ENCODE results near the gene SH3GL1.

DNA sequence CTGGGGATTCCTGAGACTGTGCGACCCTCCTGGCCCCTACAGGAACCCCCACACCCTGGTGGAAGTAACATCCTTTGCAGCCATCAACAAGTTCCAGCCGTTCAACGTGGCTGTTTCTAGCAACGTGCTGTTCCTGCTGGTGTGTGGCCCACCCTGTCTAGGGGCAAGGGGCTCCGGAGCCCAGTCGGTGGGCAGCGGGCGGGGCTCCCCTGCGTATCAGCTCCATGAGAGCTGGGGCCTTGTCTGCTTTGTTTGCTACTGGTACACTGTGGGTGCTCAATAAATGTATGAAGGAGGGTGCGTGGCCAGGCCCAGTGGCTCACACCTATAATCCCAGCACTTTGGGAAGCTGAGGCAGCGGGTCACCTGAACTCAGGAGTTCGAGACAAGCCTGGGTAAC lies 46.1 kb downstream of the SH3GL1 start:
- TF ChIP-seq, protein P1, sequence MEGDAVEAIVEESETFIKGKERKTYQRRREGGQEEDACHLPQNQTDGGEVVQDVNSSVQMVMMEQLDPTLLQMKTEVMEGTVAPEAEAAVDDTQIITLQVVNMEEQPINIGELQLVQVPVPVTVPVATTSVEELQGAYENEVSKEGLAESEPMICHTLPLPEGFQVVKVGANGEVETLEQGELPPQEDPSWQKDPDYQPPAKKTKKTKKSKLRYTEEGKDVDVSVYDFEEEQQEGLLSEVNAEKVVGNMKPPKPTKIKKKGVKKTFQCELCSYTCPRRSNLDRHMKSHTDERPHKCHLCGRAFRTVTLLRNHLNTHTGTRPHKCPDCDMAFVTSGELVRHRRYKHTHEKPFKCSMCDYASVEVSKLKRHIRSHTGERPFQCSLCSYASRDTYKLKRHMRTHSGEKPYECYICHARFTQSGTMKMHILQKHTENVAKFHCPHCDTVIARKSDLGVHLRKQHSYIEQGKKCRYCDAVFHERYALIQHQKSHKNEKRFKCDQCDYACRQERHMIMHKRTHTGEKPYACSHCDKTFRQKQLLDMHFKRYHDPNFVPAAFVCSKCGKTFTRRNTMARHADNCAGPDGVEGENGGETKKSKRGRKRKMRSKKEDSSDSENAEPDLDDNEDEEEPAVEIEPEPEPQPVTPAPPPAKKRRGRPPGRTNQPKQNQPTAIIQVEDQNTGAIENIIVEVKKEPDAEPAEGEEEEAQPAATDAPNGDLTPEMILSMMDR (IDR thresholded peaks at IDR 0.05) = no peak
- no peak for TF ChIP-seq POLR2A (IDR thresholded peaks at IDR 0.05)

Data from uterus (tissue), 2 donors.